SK-MEL-5 (cell line): Measurements from ENCODE around the gene TRIM50. TPM values are rescaled to one million over a fixed set of nuclear protein-coding genes. Genes with fewer than 3 reads are reported as not detected.
A peak's percentile ranks its signal among the peaks of the same experiment; 100 is the strongest.
"Not testable (repeated sequence)": the region's sequence is repeated elsewhere in the genome, so short reads cannot be mapped to it uniquely, and the experiment has no call there.

Experiments used
- DNase-seq: peaks from one replicate; pipeline ENCODE4 v3.0.0-alpha.2; 2016; ENCODE audit warnings: low read depth, low spot score
- in situ Hi-C: cut with HindIII; loops from 2 replicates; pipeline ENCODE4 v1.10.0; 2016; ENCODE audit warnings: low sequenced_read_pairs, high pct_unique_total_duplicates, low pct_unique_long_range_greater_than_20kb
- total RNA-seq: library from RNA; depleted of rRNA; stranded (reverse); fragments of >200 nt; shearing (Covaris generic); gene quantifications from 2 replicates; pipeline ENCODE4 v1.2.3, GENCODE V29; 2014

The TRIM50 gene
- total RNA-seq, 1 experiment from 2014 or later = not detected

DNA sequence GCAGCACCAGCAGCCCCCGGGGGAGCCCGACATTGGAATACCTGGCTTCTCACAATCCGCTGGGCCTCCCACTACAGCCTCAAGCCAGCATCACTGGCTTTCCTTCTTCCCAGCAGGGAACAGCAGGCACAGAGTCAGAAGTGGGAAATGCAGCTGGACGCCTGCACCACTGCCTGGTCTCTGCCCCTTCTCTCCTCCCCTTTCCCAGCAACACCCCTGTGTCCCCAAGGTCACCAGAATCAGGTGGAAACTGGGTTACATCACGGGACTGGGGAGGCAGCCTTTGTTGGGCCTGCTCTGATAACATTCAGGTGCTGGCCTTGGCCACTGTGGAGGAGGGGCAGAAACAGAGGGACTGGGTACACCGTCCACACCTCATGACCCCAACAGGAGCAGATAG is 2.5 kb downstream of the TRIM50 start:
- in situ Hi-C loops, DNase-seq: not testable (repeated sequence)

DNA sequence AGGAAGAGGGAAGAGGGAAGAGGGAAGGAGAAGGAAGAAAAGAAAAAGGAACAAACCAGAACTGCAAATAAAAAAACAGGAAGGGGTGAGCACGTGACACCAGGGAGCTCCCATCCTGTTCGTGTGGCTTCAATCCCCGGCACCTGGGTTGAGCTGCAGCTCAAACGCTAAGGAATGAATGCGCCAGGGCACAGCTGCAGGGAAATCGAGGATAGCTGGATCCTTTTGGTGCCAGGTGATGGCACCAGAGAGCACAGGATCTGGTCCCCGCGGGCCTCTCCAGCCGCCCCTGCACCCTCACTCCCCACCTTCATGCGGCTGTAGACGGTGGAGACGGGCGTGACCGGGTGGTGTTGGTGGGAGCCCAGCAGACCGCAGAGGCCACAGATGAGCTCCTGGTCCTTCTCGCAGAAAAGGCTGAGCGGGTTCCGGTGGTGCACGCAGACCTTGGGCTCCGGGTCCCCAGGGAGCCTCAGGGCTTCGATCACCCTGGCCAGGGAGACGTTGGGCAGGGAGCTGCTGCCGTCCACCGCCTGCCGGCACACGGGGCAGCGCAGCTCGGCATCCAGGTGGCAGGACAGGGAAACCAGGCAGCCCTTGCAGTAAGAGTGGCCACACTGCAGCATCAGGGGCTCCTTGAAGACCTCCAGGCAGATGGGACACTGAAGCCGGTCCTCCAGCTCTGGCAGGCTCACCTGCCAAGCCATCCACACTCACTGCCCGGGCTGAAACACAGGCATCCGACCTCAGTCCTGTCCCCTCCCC is 3.6 kb downstream of the TRIM50 start:
- peak; percentile 82 for DNase-seq
- in situ Hi-C loops = not testable (repeated sequence)

DNA sequence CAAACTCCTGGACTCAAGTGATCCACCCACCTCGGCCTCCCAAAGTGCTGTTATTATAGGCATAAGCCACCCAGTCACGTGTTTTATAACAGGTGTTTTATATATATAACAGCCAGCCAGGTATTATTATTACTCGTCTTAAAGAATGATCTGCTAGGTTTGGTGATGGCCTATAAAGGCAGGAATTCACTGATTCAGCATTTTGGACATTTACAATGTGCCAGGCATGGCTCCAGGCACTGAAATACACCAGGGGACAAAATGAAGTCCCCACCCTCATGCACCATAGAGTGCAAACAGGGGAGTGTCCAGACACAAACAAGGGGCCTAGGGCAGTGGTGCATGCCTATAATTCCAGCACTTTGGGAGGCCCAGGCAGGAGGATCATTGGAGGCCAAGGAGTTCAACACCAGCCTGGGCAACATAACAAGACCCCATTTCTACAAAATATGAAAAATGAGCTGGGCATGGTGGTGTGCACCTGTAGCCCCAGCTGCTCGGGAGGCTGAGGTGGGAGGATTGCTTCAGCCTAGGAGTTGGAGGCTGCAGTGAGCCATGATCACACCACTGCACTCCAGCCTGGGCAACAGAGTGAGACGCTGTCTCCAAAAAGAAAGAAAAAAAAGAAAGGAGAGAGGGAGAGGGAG is 4.3 kb downstream of the TRIM50 start:
- in situ Hi-C loops = not testable (repeated sequence)

DNA sequence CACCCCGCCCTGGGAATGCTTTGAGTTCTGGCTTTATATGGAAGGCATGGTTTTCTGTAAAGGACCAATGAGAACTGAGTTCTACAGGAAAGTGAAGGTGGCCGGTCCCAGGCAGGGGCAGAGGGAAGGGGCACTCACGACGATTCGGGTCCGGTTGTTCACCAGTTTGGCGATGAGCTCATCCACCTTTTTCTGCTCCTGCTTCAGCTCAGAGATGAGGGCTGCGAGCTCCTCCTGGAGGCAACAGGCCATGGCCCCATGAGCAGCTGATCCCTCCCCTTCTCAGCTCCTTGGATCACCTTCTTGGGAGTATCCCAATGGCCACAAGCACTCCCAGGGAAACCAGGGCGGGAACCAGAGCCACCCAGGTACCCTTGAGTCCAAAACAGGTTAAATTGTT is 7.9 kb downstream of the TRIM50 start:
- in situ Hi-C loops, DNase-seq: not testable (repeated sequence)

More for the DNA sequence above, 4.3 kb downstream of the TRIM50 start:
- DNase-seq = not testable (repeated sequence)

DNA sequence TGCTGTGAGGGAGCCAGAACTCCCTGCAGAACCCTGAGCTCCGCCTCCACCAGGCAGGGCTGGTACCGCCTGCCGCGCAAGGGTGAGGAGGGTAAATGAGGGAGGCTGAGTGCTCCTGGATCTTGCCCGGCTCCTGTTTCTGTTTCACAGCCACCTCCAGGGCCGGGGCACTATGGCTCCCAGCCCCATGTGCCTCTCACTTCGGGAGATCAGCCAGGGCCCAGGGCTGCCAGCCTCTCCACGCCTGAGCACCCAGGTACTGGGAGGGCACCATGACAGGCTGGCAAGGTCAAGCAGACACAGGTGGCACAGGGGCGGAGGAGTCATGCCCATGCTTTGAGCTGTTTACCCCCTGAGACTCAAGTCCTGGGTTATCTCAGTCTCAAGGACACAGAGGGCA is 8.3 kb downstream of the TRIM50 start:
- in situ Hi-C loops, DNase-seq: not testable (repeated sequence)

DNA sequence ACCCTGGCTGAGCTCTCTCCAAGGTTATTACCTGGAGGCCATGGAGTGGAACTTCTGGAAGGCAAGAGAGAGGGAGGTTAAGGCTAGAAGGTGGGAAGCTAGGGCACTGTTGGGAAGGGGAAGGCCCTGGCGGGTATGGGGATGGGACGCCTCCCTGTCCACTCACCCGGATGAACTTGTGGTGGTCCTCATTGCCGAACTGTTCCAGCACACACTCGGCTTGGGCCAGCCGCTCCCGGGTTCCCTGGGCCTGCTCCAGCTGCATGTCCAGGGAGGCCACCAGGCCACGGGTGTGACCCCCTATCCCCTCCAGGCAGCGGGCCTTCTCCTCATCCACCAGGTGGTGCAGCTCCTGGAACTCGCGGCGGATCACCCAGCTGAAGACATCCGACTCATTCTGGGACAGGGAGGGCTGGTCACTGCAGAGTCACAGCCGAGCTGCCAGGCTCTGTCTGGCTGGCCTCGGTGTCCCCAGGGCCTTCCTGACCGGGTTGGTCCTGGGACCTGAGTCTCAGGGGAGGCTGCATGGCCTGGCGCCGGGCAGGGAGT is 9.2 kb downstream of the TRIM50 start:
- in situ Hi-C loops, DNase-seq: not testable (repeated sequence)

DNA sequence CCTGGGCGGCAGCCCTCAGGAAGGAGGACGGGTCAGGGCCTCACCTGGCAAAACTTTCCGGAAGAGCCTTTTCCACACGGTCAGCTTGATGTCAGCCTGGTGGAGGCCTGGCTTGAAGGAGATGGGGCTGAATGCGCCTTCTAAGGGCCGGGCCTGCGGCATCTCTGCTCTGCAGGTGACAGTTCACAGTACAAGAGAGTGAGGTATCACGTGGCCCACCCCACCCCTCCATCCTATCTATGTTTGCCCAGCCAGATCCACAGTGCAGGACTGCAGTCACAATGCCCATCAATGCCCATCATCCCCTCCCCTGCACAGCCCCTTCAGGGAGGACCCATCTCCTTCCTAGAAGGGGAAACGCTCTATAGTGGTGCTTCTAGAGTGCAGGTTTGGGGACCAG is 11.4 kb downstream of the TRIM50 start:
- no peak for DNase-seq
- in situ Hi-C loops = no loop called here

DNA sequence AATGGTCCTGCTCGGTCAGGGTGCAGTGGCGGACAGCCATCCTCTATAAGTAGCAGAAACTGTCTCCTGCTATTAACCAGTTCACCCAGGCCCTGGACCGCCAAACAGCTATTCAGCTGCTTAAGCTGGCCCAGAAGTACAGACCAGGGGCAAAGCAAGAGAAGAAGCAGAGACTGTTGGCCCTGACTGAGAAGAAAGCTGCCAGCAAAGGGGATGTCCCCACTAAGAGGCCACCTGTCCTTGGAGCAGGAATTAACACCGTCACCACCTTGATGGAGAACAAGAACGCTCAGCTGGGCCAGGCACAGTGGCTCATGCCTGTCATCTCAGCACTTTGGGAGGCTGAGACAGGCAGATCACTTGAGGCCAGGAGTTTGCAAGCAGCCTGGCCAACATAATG is 13.6 kb downstream of the TRIM50 start:
- DNase-seq = no peak
- in situ Hi-C loops = no loop called here

DNA sequence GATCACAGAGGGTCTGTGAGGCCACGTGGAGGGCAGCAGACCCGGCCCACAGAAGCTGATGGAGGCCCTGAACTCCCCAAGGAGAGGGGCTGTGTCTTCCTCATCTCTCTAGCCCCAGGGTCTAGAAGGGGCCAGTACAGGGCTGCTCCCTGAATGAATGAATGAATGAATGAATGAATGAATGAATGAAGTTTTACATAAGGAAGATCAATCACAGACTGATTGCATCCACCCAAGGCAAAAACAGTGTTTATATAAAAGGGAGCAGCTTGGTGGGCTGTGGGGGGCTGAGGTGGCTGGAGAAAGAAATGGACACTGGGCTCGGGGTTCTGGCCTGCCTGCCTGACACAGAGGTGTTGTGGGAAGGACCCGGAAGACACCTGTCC is 14.4 kb downstream of the TRIM50 start:
- no peak for DNase-seq
- in situ Hi-C loops = no loop called here

DNA sequence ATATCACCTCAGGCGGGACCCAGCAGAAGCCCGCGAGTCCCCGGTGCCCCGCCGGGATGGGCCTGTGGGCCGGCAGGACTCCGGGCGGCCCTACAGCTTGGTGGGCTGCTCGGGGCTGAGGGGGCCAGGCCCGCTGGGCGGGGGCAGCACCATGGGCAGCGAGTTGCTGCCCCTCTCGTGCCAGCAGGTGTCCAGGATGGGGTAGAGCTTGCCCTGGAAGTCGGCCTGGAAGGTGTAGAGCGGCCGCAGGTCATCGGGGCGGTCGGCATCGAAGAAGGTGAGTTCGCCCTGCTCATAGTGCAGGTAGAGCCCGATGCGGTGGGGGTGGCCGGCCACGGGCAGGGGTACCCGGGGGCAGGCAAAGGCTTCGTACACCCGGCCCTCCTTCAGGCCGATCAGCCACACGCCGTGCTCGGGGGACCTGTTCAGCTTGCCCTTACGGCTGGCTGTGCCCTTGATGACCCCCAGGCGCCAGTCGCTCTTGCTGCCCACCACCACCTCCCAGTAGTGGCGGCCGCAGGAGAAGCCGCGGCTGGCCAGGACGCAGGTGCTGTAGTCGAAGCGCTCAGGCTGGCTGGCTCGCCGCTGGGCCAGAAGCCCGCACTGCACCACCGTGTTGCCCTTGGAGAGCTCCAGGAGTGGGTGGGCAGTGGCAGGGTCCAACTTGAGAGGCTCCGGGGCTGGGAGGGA is 14.9 kb downstream of the TRIM50 start:
- DNase-seq = no peak
- in situ Hi-C loops = no loop called here

DNA sequence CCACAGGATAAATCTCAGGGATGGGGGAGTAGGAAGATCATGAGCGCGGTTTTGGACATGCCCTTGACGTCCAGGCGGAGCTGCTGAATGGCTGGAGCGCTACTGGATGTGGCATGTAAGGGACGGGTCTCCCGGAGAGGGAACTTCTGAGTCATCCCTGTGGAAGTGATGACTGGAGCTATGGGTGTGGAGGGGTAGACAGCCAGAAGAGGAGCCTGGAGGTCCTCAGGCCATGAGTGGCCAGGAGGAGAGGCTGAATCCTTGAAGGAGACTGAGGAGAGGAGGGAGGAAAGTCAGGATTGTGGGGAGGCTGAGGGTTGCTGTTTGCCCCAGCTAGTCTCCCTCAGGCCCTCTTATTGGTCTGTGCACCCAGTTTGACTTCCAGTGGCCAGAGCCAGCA is 16.5 kb downstream of the TRIM50 start:
- in situ Hi-C loops, DNase-seq: not testable (repeated sequence)

DNA sequence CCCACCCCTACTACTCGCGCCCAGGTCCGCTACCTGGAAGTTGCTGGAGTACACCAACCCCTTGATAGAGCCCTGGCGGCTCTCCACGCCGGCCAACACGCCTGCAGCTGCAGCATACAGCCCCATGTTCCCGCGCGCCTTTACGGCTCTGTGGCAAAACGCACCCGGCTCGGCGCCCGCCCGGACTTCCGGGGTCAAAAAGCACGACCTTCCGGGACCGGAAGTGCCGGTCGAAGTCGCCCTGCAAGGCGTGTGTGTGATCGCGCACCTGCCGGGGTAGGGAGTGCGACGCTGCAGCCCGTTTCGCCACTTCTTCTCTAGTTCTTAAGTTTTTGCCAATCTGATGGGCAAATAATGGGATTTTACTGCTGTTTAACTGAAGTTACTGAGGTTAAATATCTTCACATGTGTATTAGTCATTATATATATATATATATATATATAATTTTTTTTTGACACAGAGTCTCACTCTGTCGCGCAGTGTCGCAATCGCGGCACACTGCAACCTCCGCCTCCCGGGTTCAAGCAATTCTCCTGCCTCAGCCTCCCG is 19.1 kb downstream of the TRIM50 start, which contains the start of gene NSUN5:
Gene NSUN5, minus strand, starts transcription at position 162 of the 550 bp plus-strand sequence. Its CDS starts 36 bp downstream, at position 126.
- in situ Hi-C loops = no loop called here
- peak; percentile 89 for DNase-seq

DNA sequence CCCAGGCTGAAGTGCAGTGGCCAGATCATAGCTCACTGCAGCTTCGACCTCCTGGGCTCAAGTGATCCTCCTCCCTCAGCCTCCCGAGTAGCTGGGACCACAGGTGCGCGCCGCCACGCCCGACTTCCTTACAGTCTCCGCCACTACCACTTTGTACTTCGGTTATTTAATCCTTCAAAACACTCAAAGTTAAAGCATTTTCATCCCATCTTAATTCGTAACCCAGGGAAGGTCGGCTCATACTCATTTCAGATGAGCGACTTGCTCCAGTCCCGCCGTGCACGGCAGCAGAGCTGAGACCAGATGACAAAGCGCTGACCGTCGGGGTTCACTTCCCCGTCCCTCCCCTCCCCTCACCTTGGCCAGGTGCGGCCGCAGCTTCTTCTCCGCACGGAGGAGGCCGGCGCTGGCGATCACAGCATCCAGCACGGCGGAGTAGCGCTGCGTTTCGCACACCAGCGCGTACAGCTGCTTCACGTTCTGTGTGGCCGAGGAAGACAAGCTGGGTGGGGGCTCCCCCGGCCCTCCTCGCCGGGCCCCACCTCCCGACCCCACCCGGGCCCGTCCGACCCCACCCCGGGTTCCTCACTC is 19.7 kb downstream of the TRIM50 start:
- no peak for DNase-seq
- in situ Hi-C loops = no loop called here

DNA sequence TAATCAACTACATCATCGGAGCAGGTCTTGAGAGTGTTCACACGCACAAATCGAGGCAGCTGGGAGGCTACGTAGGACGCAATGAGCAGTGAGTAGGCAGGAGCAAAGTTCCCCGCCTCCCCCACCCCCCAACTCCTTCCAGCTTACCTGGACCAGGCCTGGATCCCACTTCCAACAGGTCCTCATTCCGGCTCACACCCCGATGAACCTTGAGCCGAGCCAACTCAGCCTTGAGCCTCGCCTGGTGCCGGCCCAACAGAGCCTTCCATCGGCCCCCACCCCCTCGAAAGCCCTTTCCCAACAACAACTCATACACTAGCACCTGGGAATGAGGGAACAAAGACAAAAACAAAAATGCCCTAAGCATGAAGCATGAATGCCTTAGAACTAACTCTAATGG is 20.4 kb downstream of the TRIM50 start:
- no peak for DNase-seq

DNA sequence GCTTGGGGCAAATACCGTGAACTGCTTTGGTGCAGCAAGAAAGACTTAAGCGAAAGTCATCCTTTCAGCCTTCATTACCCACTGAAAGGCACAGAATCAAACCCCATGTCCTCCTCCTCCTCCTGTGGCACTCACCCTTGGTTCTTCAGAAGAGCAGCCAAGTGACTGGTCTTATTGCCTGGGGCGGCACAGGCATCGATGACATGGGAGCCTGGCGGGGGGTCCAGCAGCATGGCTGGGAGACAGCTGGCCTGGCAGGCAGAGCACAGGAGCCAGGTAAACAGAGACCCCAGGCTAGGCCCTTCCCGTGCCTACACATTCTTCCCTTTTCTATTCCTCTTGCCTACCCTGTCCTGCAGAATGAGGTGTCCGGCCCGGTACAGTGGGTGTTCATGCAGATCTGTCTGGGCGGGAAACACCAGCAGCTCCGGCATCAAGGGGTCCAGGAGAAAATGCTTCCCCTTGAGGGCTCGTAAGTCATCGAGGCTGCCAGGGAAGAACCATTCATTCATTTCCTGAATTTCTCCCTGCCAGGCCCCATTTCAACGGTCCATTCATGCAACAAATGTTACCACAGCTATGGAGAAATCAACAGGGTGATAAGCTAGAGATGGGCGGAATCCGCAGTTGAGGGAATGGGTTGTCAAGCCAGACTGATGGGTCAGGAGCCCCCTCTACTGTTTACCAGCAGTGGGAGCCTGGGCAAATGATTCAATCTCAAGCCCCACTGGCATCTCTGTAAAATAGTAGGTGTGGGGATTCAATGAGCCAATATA is 23.1 kb downstream of the TRIM50 start:
- DNase-seq, in situ Hi-C loops: not testable (repeated sequence)

More for the DNA sequence above, 20.4 kb downstream of the TRIM50 start:
- in situ Hi-C loops = no loop called here

DNA sequence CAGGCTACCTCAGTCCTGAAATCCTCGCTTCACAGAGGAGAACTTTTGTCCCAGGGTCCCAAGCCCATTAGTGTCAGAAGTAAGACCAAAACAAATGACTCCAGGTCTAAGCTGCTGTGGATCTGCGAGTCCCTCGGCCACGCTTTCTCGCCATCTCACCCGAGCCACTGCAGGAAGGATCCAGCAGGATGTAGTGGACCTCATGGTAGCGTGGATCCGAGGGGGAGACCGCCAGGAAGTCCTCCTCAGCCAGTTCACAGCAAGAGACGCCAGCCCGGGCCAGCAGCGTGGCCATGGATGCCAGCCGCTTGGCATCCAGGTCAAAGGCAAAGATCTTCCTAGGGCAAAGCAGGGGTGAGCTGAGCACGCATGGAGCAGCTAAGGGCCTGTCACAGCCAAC is 23.8 kb downstream of the TRIM50 start:
- in situ Hi-C loops = no loop called here
- DNase-seq = no peak

DNA sequence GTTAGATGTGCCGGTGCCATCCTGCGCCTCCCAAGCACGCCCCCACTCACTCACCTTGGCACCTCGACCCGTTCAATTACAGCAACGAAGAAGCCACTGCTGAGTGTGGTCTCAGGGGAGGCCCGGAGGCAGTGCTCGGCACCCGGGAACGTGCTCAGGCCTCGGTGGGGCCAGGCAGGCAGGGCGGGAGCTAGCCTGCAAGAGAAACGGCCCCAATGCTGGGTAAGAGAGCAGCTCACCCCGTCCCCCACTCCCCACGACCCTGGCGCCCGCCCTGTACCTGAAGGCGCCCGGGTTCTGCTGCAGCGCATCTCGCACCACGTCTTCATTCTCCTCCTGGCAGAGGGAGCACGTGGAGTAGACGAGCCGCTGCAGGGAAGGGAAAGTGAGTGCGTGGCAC is 24.3 kb downstream of the TRIM50 start:
- DNase-seq = no peak
- in situ Hi-C loops = no loop called here
